Mononuclear cell (primary cell): ENCODE data around the gene UMODL1. TPM values are rescaled to one million over a fixed set of nuclear protein-coding genes. Genes with fewer than 3 reads are reported as not detected.
"Not testable (repeated sequence)": the region's sequence is repeated elsewhere in the genome, so short reads cannot be mapped to it uniquely, and the experiment has no call there.

Experiments
- H3K27me3 ChIP-seq: 2 replicates; pipeline ENCODE4 v1.6.0; 2011; ENCODE audit warnings: low read length, control low read depth; ENCODE audit not compliant: insufficient read depth
- H3K4me1 ChIP-seq: 2 replicates; pipeline ENCODE4 v1.5.1; 2011; ENCODE audit warnings: mild to moderate bottlenecking, low read length, control low read depth; ENCODE audit not compliant: insufficient read depth
- H3K4me3 ChIP-seq: 2 replicates; pipeline ENCODE4 v1.5.1; 2011; ENCODE audit warnings: mild to moderate bottlenecking, low read length, moderate library complexity
- H3K9me3 ChIP-seq: 2 replicates; pipeline ENCODE4 v1.5.1; 2011; ENCODE audit warnings: low read depth, mild to moderate bottlenecking, control low read depth, low read length
- total RNA-seq: library from RNA; depleted of rRNA; stranded (reverse); fragments of >200 nt; gene quantifications from one replicate; pipeline ENCODE4 v1.2.3, GENCODE V29; 2012

UMODL1 gene
- total RNA-seq, 1 donor, result under 0.01 TPM

GRCh38 chr21:42115136-42115683, 44.1 kb downstream of the UMODL1 start:
- H3K4me1 ChIP-seq, result peaks cover 26% of the 10 kb centered on the region
- H3K4me3 ChIP-seq, result no peak overlapping the region
- H3K9me3 ChIP-seq, result no peaks in the 10 kb centered on the region
- peaks cover 10% of the 10 kb centered on the region for H3K27me3 ChIP-seq

- not testable (repeated sequence) for H3K9me3 ChIP-seq, H3K4me3 ChIP-seq
- peaks cover 30% of the 10 kb centered on the region for H3K4me1 ChIP-seq
- H3K27me3 ChIP-seq, result peaks cover 16% of the 10 kb centered on the region
Measured at GRCh38 chr21:42116551-42116950, 45.4 kb downstream of the UMODL1 start.

- Histone ChIP-seq H3K4me3 (no peak overlapping the region), H3K4me1 (peaks cover 30% of the 10 kb centered on the region), H3K9me3 (no peaks in the 10 kb centered on the region), H3K27me3 (peaks cover 16% of the 10 kb centered on the region)
Measured at GRCh38 chr21:42117229-42117966, 46.3 kb downstream of the UMODL1 start.

GRCh38 chr21:42117967-42118780, 47.1 kb downstream of the UMODL1 start:
- no peak overlapping the region for H3K4me3 ChIP-seq
- no peaks in the 10 kb centered on the region for H3K9me3 ChIP-seq
- peaks cover 16% of the 10 kb centered on the region for H3K27me3 ChIP-seq
- H3K4me1 ChIP-seq, result peaks cover 30% of the 10 kb centered on the region

- Histone ChIP-seq H3K27me3 (peaks cover 16% of the 10 kb centered on the region), H3K9me3 (no peaks in the 10 kb centered on the region), H3K4me1 (peaks cover 30% of the 10 kb centered on the region), H3K4me3 (no peak overlapping the region)
Measured at GRCh38 chr21:42118901-42119300, 47.8 kb downstream of the UMODL1 start.

- Histone ChIP-seq H3K27me3 (peaks cover 16% of the 10 kb centered on the region), H3K9me3 (no peaks in the 10 kb centered on the region), H3K4me1 (peaks cover 30% of the 10 kb centered on the region), H3K4me3 (no peak overlapping the region)
Measured at GRCh38 chr21:42120101-42120902, 49.2 kb downstream of the UMODL1 start.

GRCh38 chr21:42120903-42121535, 49.9 kb downstream of the UMODL1 start:
- H3K27me3 ChIP-seq, result peaks cover 16% of the 10 kb centered on the region
- no peak overlapping the region for H3K4me3 ChIP-seq
- no peaks in the 10 kb centered on the region for H3K9me3 ChIP-seq
- H3K4me1 ChIP-seq, result peaks cover 37% of the 10 kb centered on the region

GRCh38 chr21:42121794-42122193, 50.7 kb downstream of the UMODL1 start:
- H3K27me3 ChIP-seq, result peaks cover 16% of the 10 kb centered on the region
- H3K4me3 ChIP-seq, result no peak overlapping the region
- no peaks in the 10 kb centered on the region for H3K9me3 ChIP-seq
- peaks cover 38% of the 10 kb centered on the region for H3K4me1 ChIP-seq

- Histone ChIP-seq H3K4me3 (no peak overlapping the region), H3K27me3 (peaks cover 16% of the 10 kb centered on the region), H3K9me3 (no peaks in the 10 kb centered on the region), H3K4me1 (peaks cover 34% of the 10 kb centered on the region)
Measured at GRCh38 chr21:42122398-42122797, 51.3 kb downstream of the UMODL1 start.

- Histone ChIP-seq H3K27me3 (peaks cover 15% of the 10 kb centered on the region), H3K4me3 (no peak overlapping the region), H3K9me3 (no peaks in the 10 kb centered on the region), H3K4me1 (peaks cover 30% of the 10 kb centered on the region)
Measured at GRCh38 chr21:42122808-42123207, 51.7 kb downstream of the UMODL1 start.

- Histone ChIP-seq H3K27me3 (peaks cover 11% of the 10 kb centered on the region), H3K9me3 (no peaks in the 10 kb centered on the region), H3K4me1 (peaks cover 24% of the 10 kb centered on the region), H3K4me3 (no peak overlapping the region)
Measured at GRCh38 chr21:42123219-42123908, 52.2 kb downstream of the UMODL1 start.

- Histone ChIP-seq H3K4me3 (no peak overlapping the region), H3K9me3 (no peaks in the 10 kb centered on the region), H3K4me1 (peaks cover 17% of the 10 kb centered on the region), H3K27me3 (peaks cover 11% of the 10 kb centered on the region)
Measured at GRCh38 chr21:42124081-42124480, 53.0 kb downstream of the UMODL1 start.

- Histone ChIP-seq H3K4me3 (no peak overlapping the region), H3K4me1 (peaks cover 13% of the 10 kb centered on the region), H3K27me3 (peaks cover 8% of the 10 kb centered on the region), H3K9me3 (no peaks in the 10 kb centered on the region)
Measured at GRCh38 chr21:42124826-42125570, 53.9 kb downstream of the UMODL1 start.
